K562 (cell line): ENCODE results near the gene HDAC10. TPM values are rescaled to one million over a fixed set of nuclear protein-coding genes. Genes with fewer than 3 reads are reported as not detected.

ENCODE experiments used
- ARID3A ChIP-seq: IDR thresholded peaks from 2 replicates; pipeline ENCODE4 v1.6.1; 2012; ENCODE audit warnings: low read depth, low read length, improper control_type of control experiment, borderline replicate concordance
- BRCA1 ChIP-seq, 2 experiments: fragments of 450-650 bp in 1 of 2; sonication (generic) in 1 of 2; formaldehyde crosslinking in 1 of 2; IDR thresholded peaks; 2 replicates each; pipeline versions ENCODE4 v1.5.0 to v1.6.1; 2017 to 2020; ENCODE audit warnings: mild to moderate bottlenecking in 1 of 2, missing genetic modification reagents in 1 of 2
- EP400 ChIP-seq: fragments of 450-650 bp; IDR thresholded peaks from 2 replicates; pipeline ENCODE4 v1.6.1; 2017; ENCODE audit warnings: antibody characterized with exemption, mild to moderate bottlenecking, moderate library complexity
- ERF ChIP-seq: fragments of 450-650 bp; formaldehyde crosslinking; IDR thresholded peaks from 2 replicates; pipeline ENCODE4 v1.4.0; 2020; ENCODE audit warnings: mild to moderate bottlenecking, mixed read lengths
- ETS2 ChIP-seq: IDR thresholded peaks from 2 replicates; pipeline ENCODE4 v1.6.1; 2016; ENCODE audit warnings: borderline replicate concordance, missing genetic modification characterization, mild to moderate bottlenecking, moderate library complexity, missing compliant biosample characterization; ENCODE audit not compliant: poor library complexity, severe bottlenecking
- FOXM1 ChIP-seq, 2 experiments: fragments of 450-650 bp in 1 of 2; sonication (generic) in 1 of 2; formaldehyde crosslinking in 1 of 2; IDR thresholded peaks; 2 replicates each; pipeline versions ENCODE4 v1.6.1 to v1.9.0; 2017 to 2022; ENCODE audit warnings: low read depth in 2 of 2, mild to moderate bottlenecking in 2 of 2, missing genetic modification reagents in 1 of 2, moderate library complexity in 1 of 2
- GABPB1 ChIP-seq: sonication (generic); formaldehyde crosslinking; IDR thresholded peaks from 2 replicates; pipeline ENCODE4 v1.8.0; 2022; ENCODE audit warnings: mild to moderate bottlenecking, missing genetic modification reagents
- HBP1 ChIP-seq: fragments of 450-650 bp; formaldehyde crosslinking; IDR thresholded peaks from 2 replicates; pipeline ENCODE4 v1.4.0; 2022; ENCODE audit warnings: missing genetic modification characterization
- MED1 ChIP-seq: sonication (generic); formaldehyde crosslinking; IDR thresholded peaks from 2 replicates; pipeline ENCODE4 v1.8.1; 2023; ENCODE audit warnings: missing genetic modification reagents, borderline replicate concordance
- NFXL1 ChIP-seq: fragments of 450-650 bp; formaldehyde crosslinking; IDR thresholded peaks from 2 replicates; pipeline ENCODE4 v1.4.0; 2021; ENCODE audit warnings: mild to moderate bottlenecking
- PBX2 ChIP-seq, 2 experiments: IDR thresholded peaks in 1 of 2; conservative IDR thresholded peaks in 1 of 2; 2 replicates each; pipeline ENCODE4 v1.6.1; 2016; ENCODE audit warnings: low read depth in 2 of 2, mild to moderate bottlenecking in 1 of 2, missing compliant biosample characterization in 1 of 2, missing genetic modification characterization in 1 of 2, moderate library complexity in 1 of 2
- PCBP1 ChIP-seq: fragments of 200-400 bp; formaldehyde crosslinking; IDR thresholded peaks from 2 replicates; pipeline ENCODE4 v1.6.1; 2018; ENCODE audit warnings: mild to moderate bottlenecking, low read depth, low read length; ENCODE audit not compliant: poor library complexity, severe bottlenecking
- POLR3A ChIP-seq: IDR thresholded peaks from 2 replicates; pipeline ENCODE4 v1.6.1; 2011; ENCODE audit warnings: borderline replicate concordance, mild to moderate bottlenecking, moderate library complexity; ENCODE audit not compliant: insufficient read length, insufficient read depth; ENCODE audit errors: extremely low read depth
- RFX7 ChIP-seq: fragments of 250-450 bp; sonication (Bioruptor Pico); IDR thresholded peaks from 2 replicates; pipeline ENCODE4 v1.5.1; 2021; ENCODE audit warnings: mild to moderate bottlenecking
- SNIP1 ChIP-seq: fragments of 450-650 bp; IDR thresholded peaks from 2 replicates; pipeline ENCODE4 v1.7.1; 2017; ENCODE audit warnings: low read depth, mild to moderate bottlenecking
- SUPT5H ChIP-seq: fragments of 450-650 bp; IDR thresholded peaks from 2 replicates; pipeline ENCODE4 v1.6.1; 2016
- TAF15 ChIP-seq: fragments of 200-400 bp; formaldehyde crosslinking; IDR thresholded peaks from 2 replicates; pipeline ENCODE4 v1.6.1; 2017; ENCODE audit warnings: mild to moderate bottlenecking, low read depth, low read length, moderate library complexity
- TAF9B ChIP-seq: fragments of 450-650 bp; IDR thresholded peaks from 2 replicates; pipeline ENCODE4 v1.6.1; 2018; ENCODE audit warnings: mild to moderate bottlenecking; ENCODE audit not compliant: partially characterized antibody
- TCF3 ChIP-seq: sonication (generic); formaldehyde crosslinking; IDR thresholded peaks from 2 replicates; pipeline ENCODE4 v1.4.0; 2020; ENCODE audit warnings: mild to moderate bottlenecking, missing genetic modification reagents
- TGIF2 ChIP-seq: sonication (generic); formaldehyde crosslinking; IDR thresholded peaks from 2 replicates; pipeline ENCODE4 v1.8.1; 2022; ENCODE audit warnings: mild to moderate bottlenecking, missing genetic modification reagents, moderate library complexity
- ZNF436 ChIP-seq: fragments of 250-450, 450-650 bp; sonication (Bioruptor Pico); formaldehyde crosslinking; IDR thresholded peaks from 2 replicates; pipeline ENCODE4 v1.7.0; 2020; ENCODE audit warnings: mild to moderate bottlenecking
- ZNF507 ChIP-seq: conservative IDR thresholded peaks from 2 replicates; pipeline ENCODE4 v1.6.1; 2017; ENCODE audit warnings: missing genetic modification characterization, missing compliant biosample characterization
- polyA plus RNA-seq, 8 experiments: library from polyadenylated mRNA; depleted of rRNA in 4 of 8; stranded (reverse) in 5 of 8; unstranded in 3 of 8; fragments of >200 nt; fragmentation: Nextera tagmentation in 2 of 8; fragmentation: Illumina TruSeq in 1 of 8; extraction: Ambion mirVana in 2 of 8; extraction: Trizol in 1 of 8; gene quantifications; 2 replicates each; pipeline versions ENCODE4 v1.2.1 to v1.2.3, GENCODE V29; 2011 to 2014; ENCODE audit warnings: inconsistent platforms in 1 of 8, missing spikeins in 1 of 8
- total RNA-seq, 7 experiments: library from RNA; depleted of rRNA in 6 of 7; stranded (reverse); fragments of >200 nt in 6 of 7; fragmentation: Illumina TruSeq in 2 of 7; extraction: Trizol in 2 of 7; gene quantifications; 2 replicates each; pipeline versions ENCODE4 v1.2.1 to v1.2.3, GENCODE V29; 2011 to 2021; ENCODE audit warnings: low replicate concordance in 1 of 7

Gene HDAC10
- total and polyA plus RNA-seq, 9 of the 15 experiments (the other 6 are each of a cell fraction or from before 2014, with no cell fraction given) = 0.10 to 44.2 (median 6.5) TPM

GRCh38 chr22:50245214-50246072 is 5.6 kb downstream of the HDAC10 start (continued):
- TF ChIP-seq ARID3A (no peak), ERF (CRISPR knock-in tag) (no peak), GABPB1 (CRISPR knock-in tag) (0 out of 2 replicates have a peak, but pooled peaks have one; percentile 2), PBX2 (CRISPR knock-in tag; IDR thresholded peaks at IDR 0.05; ENCODE audit: low read depth) (no peak), PBX2 (tag; conservative IDR thresholded peaks at IDR 0.05; ENCODE audit: low read depth) (no peak), EP400 (peak; percentile 19; the same call in 1 of the 2 replicates), ZNF436 (CRISPR knock-in tag) (no peak), NFXL1 (CRISPR knock-in tag) (no peak), BRCA1 (IDR thresholded peaks at IDR 0.05) (no peak), BRCA1 (CRISPR knock-in tag; IDR thresholded peaks at IDR 0.05) (no peak), RFX7 (CRISPR knock-in tag) (no peak), SUPT5H (no peak), MED1 (CRISPR knock-in tag) (no peak), POLR3A (no peak), FOXM1 (IDR thresholded peaks at IDR 0.05; ENCODE audit: low read depth) (no peak), FOXM1 (CRISPR knock-in tag; IDR thresholded peaks at IDR 0.05; ENCODE audit: low read depth) (no peak), TCF3 (CRISPR knock-in tag) (no peak), HBP1 (no peak), TGIF2 (CRISPR knock-in tag) (no peak), SNIP1 (no peak), ETS2 (no peak), TAF9B (no peak), PCBP1 (no peak), ZNF507 (no peak), TAF15 (no peak)
